NOMO-1 treated with DMSO at 0.1 percent for 48 hours (cell line): ENCODE measurements around the gene CDKN2AIPNL.
A peak's percentile ranks its signal among the peaks of the same experiment; 100 is the strongest.
"Not testable (repeated sequence)": the region's sequence is repeated elsewhere in the genome, so short reads cannot be mapped to it uniquely, and the experiment has no call there.

Experiments
- DNase-seq: peaks from one replicate; lab custom pipeline; 2025; ENCODE audit not compliant: unreplicated experiment; lab: John Stamatoyannopoulos, UW

CDKN2AIPNL gene

GRCh38 chr5:134438721-134439123, 27.0 kb upstream of the CDKN2AIPNL start:
- DNase-seq: no peak

DNA sequence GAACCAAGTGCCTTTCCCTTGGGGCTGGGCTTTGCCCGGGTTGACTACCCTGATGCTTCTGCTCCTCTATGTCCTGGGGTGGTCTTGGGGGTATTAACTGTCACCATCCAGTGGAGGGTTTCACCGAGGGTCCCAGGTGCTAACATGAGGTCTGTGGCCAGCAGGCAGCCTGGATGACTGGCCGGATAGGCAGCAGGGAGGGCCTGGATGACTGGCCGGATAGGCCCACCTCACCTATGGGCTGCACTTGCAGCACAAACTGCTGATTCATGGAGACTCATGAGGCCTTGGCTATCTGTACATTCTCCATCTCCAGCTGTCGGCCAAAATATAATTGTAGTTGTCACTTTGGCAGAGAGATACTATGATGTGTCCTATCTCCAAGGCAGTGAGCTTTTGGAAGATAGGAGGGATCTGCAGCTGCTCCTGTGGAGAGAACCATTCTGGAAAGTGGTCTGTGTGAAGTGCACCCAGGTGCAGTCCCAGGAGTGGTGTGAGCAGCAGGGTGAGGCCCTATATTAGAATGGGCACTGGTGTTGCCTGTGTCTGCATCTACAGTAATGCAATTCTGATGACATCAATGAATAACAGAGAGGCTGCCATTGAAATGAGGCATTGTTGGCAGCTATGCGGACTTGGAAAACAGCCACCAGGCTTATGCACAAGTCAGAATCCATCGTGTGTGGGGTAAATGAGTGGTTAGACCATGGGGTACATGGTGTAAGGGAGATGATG, 26.3 kb upstream of the CDKN2AIPNL start:
- DNase-seq: no peak

DNA sequence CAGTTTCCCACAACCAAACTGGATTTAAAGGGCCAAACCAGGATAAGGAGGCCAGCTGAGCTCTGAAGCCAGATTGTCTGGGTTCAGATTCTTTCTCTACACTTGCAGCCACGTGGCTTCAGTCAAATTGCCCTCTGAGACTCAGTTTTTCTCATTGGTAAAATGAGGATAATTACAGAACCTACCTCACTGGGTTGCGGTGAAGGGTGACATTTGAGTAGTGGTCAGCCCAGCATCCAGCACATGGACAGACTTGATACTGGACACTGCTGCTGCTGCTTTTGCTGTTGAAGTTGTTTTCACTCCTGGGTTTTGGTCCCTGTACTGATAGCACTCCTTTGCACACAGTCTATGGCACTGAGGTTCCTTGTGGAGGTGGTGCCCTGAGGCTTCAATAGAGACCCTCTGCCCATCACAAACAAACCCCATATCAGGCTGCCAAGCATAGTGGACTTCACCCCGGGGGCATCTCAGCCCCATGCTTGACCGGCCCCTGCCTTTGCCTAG, 25.7 kb upstream of the CDKN2AIPNL start:
- DNase-seq: no peak

DNA sequence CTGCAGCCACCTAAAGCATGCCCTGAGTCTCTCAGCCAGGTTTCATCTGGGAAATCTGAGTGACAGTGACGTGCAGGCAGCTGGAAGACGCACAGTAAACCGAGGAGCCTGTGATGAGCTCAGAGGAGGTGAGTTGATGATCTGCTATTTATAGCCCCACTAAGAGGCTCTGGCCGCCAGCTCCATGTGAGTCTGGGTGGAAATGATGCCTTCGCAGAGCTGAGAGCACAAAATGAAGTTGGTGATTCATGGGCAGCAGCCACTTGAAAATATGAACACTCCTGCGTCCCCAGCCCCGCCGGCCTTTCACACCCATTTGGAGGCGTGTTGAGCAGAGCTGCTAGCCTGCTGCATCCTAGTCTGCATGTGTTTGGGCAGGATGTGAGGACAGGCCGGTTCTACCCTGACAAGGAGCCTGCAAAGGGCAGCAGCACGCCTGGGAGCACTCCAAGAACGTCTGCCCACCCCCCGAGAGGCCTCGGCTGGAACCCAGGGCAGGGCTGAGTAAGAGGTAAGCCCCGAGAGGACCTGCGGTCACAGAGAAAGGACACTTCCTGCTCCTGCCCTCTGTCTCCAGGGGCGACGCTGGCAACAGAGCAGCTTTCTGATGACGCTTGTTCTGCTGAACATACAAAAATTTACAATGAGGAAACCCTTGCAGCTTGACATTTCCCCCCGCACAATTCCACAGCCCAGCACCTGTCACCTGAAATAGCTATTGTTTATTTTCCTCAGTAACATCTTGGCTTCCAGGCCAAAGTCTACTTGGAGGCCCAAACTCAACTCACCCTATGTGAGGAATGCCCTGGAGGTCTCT, 25.1 kb upstream of the CDKN2AIPNL start:
- peak; percentile 87 for DNase-seq

DNA sequence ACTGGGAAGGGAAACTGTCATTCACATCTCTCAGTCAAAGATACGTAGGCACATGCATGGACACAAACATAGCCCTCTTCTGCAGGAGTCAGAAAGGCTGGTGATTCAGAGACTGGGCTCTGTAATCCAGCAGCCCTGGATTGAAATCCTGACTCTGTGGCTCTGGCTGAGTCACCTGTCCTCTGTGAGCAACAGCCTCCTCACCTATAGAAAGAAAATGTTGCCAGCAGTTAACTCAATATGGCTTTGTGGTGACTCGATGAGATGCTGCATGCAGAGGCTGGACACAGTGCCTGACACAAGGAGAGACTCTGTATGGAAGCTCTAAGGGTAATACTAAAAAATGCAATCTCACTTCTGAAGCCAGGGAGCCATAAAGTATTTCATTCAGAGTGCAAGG, 23.9 kb upstream of the CDKN2AIPNL start:
- no peak for DNase-seq

DNA sequence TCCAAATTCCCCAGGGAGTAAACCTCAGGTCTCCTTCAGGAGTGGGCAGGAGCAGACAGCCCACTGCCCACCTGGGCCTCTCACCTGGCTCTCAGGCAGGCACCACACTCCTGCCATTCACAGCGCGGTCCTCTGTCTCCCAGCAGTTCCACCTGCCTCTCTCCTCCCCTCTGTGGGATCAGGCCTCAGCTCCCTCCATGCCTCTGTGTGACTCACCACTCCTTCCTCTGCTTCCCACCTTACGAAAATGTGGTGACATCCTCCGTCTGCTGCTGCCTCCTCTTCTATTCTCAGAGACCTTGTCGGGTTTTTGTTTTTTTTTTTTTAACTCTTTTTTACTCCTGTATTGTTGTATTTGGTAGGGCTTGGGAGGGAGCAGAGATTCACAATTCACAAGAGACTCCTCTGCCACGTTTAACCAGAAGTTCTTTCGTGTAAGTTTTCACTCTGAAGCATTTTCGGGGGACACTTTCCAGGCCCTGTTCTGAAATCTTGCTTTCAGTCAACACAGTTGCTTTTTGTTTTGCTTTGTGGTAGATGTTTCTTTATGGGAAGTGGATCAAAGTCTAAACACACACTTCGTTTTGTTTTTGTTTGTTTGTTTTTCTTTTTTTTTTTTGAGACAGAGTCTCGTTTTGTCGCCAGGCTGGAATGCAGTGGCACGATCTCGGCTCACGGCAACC, 21.1 kb upstream of the CDKN2AIPNL start:
- no peak for DNase-seq

- no peak for DNase-seq
These were observed 20.5 kb upstream of the CDKN2AIPNL start for GRCh38 chr5:134432174-134432573.

DNA sequence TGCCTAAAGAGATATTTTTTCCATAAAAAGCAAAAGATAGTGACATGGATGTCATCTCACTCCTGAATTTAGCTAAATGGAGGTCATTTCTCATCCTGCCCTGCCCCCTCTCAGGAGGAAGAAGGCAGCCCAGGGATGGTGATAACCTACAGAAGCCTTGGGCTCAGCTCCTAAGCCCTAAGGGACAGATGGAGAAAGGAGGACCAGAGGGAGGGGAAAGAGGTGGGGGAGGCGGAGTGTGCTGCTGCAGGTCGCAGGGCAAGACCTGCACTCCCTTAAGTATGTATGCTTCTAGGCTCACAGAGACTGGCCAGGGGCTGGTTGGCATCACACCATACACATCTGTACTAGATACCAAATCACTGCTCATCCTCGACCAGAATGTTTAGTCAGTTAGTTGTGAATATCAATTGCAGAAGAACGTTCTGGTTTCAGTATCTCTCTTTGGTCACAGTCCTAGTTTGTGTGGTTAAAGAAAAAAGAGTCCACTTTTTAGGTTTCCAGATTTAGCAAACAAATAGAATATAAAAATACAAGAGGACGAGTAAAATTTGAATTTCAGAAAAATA, 18.4 kb upstream of the CDKN2AIPNL start:
- no peak for DNase-seq

- no peak for DNase-seq
These were observed 15.9 kb upstream of the CDKN2AIPNL start for GRCh38 chr5:134427540-134428041.

DNA sequence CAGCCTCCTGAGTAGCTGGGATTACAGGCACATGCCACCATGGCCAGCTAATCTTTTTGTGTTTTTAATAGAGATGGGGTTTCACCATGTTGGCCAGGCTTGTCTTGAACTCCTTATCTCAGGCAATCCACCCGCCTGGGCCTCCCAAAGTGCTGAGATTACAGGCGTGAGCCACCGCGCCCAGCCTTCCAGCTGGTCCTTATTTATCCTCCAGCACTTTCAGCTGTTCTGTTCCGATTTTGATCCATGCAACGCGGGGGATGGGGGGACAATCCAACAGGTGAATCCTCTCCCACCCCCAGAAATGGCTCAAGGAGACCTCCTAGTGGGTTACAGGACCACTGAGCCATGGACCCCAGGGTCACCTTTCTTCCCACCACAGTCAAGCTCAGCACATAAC, 14.7 kb upstream of the CDKN2AIPNL start:
- DNase-seq: no peak

DNA sequence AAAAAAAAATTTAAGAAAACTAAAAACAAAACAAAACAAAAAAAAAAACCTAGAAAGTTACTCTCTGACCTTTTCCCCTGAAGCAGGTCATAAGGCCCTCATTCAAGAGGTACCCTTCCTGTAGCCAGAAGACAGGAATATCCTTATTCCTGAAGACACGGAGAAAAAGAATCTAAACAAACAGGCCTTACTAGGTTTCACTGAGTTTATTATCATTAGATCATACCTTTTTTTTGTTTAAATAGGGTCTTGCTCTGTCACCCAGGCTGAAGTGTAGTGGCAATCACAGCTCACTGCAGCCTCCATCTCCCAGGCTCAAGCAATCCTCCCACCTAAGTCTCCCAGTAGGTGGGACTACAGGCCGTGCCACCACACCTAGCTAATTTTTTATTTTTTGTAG, 11.7 kb upstream of the CDKN2AIPNL start:
- no peak for DNase-seq

- DNase-seq: no peak
These were observed 11.2 kb upstream of the CDKN2AIPNL start for GRCh38 chr5:134422791-134423365.

DNA sequence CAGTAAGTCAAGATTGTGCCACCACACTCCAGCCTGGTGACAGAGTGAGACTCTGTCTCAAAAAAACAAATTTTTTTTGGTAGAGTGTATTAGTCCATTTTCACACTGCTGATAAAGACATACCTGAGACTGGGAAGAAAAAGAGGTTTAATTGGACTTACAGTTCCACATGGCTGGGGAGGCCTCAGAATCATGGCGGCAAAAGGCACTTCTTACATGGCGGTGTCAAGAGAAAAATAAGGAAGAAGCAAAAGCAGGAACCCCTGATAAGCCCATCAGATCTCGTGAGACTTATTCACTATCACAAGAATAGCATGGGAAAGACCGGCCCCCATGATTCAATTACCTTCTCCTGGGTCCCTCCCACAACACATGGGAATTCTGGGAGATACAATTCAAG, 9.4 kb upstream of the CDKN2AIPNL start:
- DNase-seq: not testable (repeated sequence)

DNA sequence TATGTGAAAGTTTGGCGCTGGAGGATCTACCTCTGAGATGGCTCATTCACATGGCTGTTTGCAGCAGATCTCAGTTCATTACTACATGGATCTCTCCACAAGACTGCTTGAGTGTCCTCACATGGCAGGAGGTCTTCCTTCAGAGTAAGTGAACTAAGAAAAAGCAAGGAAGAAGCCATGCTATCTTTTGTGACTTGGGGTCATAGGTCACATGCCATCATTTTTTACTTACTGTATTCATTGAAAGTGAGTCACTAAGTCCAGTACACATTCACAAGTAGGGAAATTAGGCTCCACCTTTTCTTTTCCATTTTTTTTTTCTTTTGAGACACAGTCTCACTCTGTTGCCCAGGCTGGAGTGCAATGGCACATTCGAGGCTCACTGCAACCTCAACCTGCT, 8.7 kb upstream of the CDKN2AIPNL start:
- no peak for DNase-seq

- no peak for DNase-seq
These were observed 7.3 kb upstream of the CDKN2AIPNL start for GRCh38 chr5:134418958-134419357.

DNA sequence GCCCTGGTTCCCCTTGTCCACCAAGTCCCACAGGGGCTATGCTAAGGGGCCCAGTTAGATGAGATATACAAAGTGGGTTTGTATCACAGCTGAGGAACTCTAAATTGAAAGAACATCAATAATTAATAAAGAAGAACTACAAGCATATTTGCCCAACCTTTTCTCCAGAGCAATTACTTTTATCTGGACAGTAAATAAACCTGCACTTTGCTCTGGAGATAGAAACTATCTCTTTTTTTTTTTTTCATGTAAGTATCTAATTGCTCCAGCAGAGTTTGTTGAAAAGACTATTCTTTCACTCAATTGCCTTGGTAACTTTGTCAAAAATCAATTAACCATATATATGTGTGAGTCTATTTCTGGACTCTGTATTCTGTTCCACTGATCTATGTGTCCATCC, 6.0 kb upstream of the CDKN2AIPNL start:
- DNase-seq: no peak

DNA sequence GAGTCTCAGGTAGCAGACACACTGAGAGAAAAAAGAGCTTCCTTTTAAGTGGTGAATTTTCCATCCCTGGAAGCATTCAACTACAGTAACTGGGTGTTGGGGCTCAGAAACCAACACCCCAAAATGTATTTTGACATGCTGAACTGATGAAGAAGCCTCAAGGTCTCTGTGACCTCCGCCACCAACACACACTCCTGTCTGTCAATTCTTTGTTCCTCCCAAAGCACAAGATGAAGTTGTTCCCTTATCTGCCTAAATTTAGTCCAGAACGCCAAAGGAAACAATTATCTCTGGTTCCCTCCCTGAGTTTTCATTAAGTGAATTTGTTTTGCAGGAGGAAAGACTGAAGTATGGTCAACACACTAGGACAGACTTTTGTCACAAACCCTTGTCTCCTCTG, 1.4 kb upstream of the CDKN2AIPNL start:
- no peak for DNase-seq

DNA sequence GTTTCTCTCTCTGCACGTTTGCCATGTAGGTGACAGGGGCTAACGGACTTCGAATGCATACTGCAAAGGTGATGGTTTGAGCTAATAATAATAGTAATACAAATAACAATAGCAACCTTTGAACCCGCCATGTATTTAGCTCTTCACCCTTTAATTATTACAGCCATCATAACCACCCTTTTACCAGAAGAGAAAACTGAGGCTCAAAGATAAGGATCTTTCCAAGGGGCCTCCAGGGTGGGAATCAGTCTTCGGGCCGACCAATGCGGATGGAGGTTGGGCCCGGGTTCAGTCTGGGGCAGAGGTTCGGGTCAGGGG, 494 bp downstream of the CDKN2AIPNL start:
- no peak for DNase-seq

- DNase-seq: no peak
These were observed 859 bp downstream of the CDKN2AIPNL start for GRCh38 chr5:134410822-134411221.

GRCh38 chr5:134409321-134409720, 2.4 kb downstream of the CDKN2AIPNL start:
- DNase-seq: no peak

- no peak for DNase-seq
These were observed 5.3 kb downstream of the CDKN2AIPNL start for GRCh38 chr5:134406390-134406789.
